Glutamatergic neuron (in vitro differentiated cells): ENCODE measurements around the gene SRGAP3. TPM values are rescaled to one million over a fixed set of nuclear protein-coding genes. Genes with fewer than 3 reads are reported as not detected.
"Not testable (repeated sequence)": the region's sequence is repeated elsewhere in the genome, so short reads cannot be mapped to it uniquely, and the experiment has no call there.

Source experiments
- DNase-seq: peaks from one replicate; pipeline ENCODE4 v3.0.0; 2022
- H3K27ac Mint-ChIP-seq: one replicate; pipeline ENCODE4 v1.8.0; 2020; ENCODE audit warnings: mild to moderate bottlenecking, mixed read lengths, inconsistent platforms; ENCODE audit not compliant: unreplicated experiment
- H3K27me3 Mint-ChIP-seq: one replicate; pipeline ENCODE4 v1.8.0; 2020; ENCODE audit warnings: mild to moderate bottlenecking, moderate library complexity, mixed read lengths, inconsistent platforms; ENCODE audit not compliant: unreplicated experiment
- H3K36me3 Mint-ChIP-seq: one replicate; pipeline ENCODE4 v1.8.0; 2020; ENCODE audit warnings: mild to moderate bottlenecking, mixed read lengths, inconsistent platforms; ENCODE audit not compliant: unreplicated experiment
- H3K4me1 Mint-ChIP-seq: one replicate; pipeline ENCODE4 v1.8.0; 2020; ENCODE audit warnings: mild to moderate bottlenecking, low read depth, mixed read lengths, inconsistent platforms; ENCODE audit not compliant: unreplicated experiment
- H3K4me3 Mint-ChIP-seq: one replicate; pipeline ENCODE4 v1.8.0; 2020; ENCODE audit warnings: mild to moderate bottlenecking, mixed read lengths, inconsistent platforms; ENCODE audit not compliant: unreplicated experiment
- H3K9me3 Mint-ChIP-seq: one replicate; pipeline ENCODE4 v1.8.0; 2020; ENCODE audit warnings: mild to moderate bottlenecking, moderate library complexity, mixed read lengths, inconsistent platforms; ENCODE audit not compliant: unreplicated experiment
- total RNA-seq: library from RNA; stranded (reverse); fragmentation: NEBNext Ultra II Directional; extraction: Animal tissue kit (Norgen Biotek cat#: 25700); gene quantifications from one replicate; pipeline ENCODE4 v1.2.1, GENCODE V29; 2021; ENCODE audit not compliant: unreplicated experiment
- TF ChIP-seq, protein P1 (sequence below): fragments of 200-600 bp; sonication (generic); IDR thresholded peaks from one replicate; pipeline ENCODE4 v1.5.0; 2021; ENCODE audit not compliant: partially characterized antibody, unreplicated experiment

SRGAP3 gene
- total RNA-seq, 1 donor from 2014 or later = 197 TPM

DNA sequence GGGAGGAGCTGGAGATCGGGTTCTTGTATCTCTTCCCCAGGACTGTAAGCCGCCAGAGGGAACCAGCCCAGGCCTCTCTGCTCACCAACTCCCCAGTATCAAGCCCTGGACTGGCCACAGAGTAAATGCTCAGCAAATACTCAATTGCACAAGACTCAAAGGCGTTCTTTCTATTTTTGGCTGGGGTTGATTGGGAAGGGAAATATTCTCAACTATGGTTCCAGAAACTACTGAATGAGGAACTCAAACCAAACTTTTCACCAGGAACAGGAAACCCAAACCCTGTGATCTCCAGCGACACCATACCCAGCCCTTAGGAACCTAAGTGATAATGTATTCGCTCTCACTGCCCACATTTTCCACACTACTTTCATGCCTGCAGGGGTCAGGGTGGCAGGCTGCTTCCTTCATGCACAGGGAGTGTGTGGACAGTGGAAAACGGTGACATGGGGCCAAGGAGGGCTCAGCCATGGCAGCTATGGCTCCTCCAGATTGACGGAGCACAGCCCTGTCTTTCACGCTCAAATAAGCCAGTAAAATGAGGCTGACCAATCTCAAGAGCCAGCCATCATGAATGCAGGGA is 161.5 kb downstream of the SRGAP3 start:
- peaks cover 20% of the 10 kb centered on the region for H3K36me3 Mint-ChIP-seq
- no peak overlapping the region for H3K27ac Mint-ChIP-seq
- no peak for DNase-seq
- peaks cover 13% of the 10 kb centered on the region for H3K9me3 Mint-ChIP-seq
- TF ChIP-seq, protein P1, sequence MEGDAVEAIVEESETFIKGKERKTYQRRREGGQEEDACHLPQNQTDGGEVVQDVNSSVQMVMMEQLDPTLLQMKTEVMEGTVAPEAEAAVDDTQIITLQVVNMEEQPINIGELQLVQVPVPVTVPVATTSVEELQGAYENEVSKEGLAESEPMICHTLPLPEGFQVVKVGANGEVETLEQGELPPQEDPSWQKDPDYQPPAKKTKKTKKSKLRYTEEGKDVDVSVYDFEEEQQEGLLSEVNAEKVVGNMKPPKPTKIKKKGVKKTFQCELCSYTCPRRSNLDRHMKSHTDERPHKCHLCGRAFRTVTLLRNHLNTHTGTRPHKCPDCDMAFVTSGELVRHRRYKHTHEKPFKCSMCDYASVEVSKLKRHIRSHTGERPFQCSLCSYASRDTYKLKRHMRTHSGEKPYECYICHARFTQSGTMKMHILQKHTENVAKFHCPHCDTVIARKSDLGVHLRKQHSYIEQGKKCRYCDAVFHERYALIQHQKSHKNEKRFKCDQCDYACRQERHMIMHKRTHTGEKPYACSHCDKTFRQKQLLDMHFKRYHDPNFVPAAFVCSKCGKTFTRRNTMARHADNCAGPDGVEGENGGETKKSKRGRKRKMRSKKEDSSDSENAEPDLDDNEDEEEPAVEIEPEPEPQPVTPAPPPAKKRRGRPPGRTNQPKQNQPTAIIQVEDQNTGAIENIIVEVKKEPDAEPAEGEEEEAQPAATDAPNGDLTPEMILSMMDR = no peak
- peaks cover 12% of the 10 kb centered on the region for H3K27me3 Mint-ChIP-seq
- H3K4me3 Mint-ChIP-seq = no peak overlapping the region
- H3K4me1 Mint-ChIP-seq = peaks cover 29% of the 10 kb centered on the region

DNA sequence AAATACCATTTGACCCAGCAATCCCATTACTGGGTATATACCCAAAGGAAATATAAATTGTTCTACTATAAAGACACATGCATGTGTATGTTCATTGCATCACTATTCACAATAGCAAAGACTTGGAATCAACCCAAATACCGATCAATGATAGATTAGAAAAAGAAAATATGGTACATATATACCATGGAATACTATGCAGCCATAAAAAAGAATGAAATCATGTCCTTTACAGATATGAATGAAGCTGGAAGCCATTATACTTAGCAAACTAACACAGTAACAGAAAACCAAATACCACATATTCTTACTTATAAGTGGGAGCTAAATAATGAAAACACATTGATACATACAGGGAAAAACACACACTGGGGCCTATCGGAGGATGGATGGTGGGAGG is 164.0 kb downstream of the SRGAP3 start:
- H3K27ac Mint-ChIP-seq, DNase-seq, H3K4me3 Mint-ChIP-seq: not testable (repeated sequence)
- Mint-ChIP-seq H3K27me3 (peaks cover 13% of the 10 kb centered on the region), H3K4me1 (peaks cover 26% of the 10 kb centered on the region), H3K36me3 (peaks cover 29% of the 10 kb centered on the region), H3K9me3 (peaks cover 17% of the 10 kb centered on the region)

DNA sequence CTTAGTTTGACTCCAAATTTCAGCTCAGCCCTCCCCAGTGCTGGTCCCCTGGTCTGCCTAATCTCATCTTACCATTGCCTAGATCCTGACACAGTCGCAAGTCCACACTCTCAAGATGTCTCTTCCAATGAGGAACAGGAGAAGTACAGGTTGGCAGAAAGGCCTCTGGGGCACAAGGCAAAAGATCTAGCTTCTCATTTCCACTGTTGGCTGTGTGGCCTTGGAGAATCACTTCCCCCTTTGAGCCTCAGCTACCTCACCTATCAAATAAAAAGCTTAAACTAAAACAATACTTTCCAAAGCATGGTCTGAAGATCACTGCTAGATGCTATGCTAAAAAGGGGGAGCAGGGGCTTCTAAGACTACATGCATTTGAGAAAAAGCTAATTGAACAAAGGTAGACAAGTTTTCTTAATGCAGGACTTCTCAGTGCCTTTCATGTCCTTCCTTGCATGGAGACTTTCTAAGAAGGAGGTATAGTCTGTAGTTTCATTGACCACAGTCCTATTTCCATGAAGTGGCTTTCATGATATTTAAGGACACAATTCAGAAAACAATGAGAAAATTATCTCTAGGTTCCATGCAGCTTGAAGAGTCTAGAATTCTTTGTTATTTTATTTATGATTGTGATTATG is 168.1 kb downstream of the SRGAP3 start:
- Mint-ChIP-seq H3K9me3 (peaks cover 18% of the 10 kb centered on the region), H3K27me3 (peaks cover 10% of the 10 kb centered on the region), H3K27ac (no peak overlapping the region), H3K36me3 (peaks cover 40% of the 10 kb centered on the region), H3K4me3 (no peak overlapping the region), H3K4me1 (peaks cover 14% of the 10 kb centered on the region)
- DNase-seq = no peak
- TF ChIP-seq, protein P1 = no peak

DNA sequence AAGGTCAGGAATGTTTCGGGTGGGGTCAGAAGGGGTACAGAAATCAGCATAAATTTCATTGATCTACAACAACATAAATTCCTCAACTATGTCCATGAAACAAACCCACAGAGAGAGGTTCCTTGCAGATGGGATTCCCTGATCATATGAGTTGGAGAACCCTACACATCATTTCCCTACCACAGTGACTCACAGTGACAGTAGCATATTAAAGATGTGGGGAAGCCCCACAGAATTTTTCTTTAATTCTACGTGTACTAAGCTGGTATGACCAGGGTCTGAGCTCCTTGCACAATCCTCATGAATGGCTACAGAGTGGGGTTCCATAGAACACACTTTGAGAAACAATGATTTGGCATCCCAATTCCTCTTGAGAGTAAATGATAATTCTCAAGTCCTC is 169.3 kb downstream of the SRGAP3 start:
- H3K4me3 Mint-ChIP-seq = no peak overlapping the region
- H3K9me3 Mint-ChIP-seq = peaks cover 18% of the 10 kb centered on the region
- peaks cover 32% of the 10 kb centered on the region for H3K36me3 Mint-ChIP-seq
- peaks cover 10% of the 10 kb centered on the region for H3K27me3 Mint-ChIP-seq
- peaks cover 14% of the 10 kb centered on the region for H3K4me1 Mint-ChIP-seq
- TF ChIP-seq, protein P1 = no peak
- DNase-seq = no peak
- H3K27ac Mint-ChIP-seq = no peak overlapping the region

DNA sequence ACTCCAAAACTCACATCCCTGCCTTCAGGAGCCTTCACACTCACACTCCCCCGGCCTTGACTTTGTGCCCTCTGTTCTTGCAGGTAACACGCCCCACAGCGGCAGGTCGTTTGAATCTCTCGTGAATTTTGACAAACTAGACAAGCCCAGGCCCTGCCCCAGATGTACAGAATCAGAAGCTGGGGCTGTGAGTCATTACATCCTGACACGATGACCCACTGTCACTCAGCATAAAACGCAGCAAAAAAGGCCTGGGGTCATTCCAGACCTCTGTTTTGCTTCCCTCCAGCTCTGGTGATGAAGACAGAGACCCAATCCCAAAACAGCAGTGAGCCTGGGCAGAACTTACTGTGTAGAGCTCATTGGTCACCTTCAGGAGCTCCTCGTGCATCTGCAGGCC is 169.8 kb downstream of the SRGAP3 start:
- Mint-ChIP-seq H3K9me3 (peaks cover 18% of the 10 kb centered on the region), H3K4me3 (no peak overlapping the region)
- no peak for DNase-seq

More for the DNA sequence above, 169.8 kb downstream of the SRGAP3 start:
- H3K27ac Mint-ChIP-seq = no peak overlapping the region
- peaks cover 10% of the 10 kb centered on the region for H3K27me3 Mint-ChIP-seq
- H3K4me1 Mint-ChIP-seq = peaks cover 11% of the 10 kb centered on the region
- TF ChIP-seq, protein P1 = no peak
- peaks cover 27% of the 10 kb centered on the region for H3K36me3 Mint-ChIP-seq
